M059J (cell line): ENCODE measurements around the gene ZNF644. TPM values are rescaled to one million over a fixed set of nuclear protein-coding genes. Genes with fewer than 3 reads are reported as not detected.
"Not testable (repeated sequence)": the region's sequence is repeated elsewhere in the genome, so short reads cannot be mapped to it uniquely, and the experiment has no call there.

Source experiments
- DNase-seq: peaks from one replicate; pipeline ENCODE4 v3.0.0-alpha.2; 2012; ENCODE audit warnings: low read depth
- total RNA-seq: library from RNA; depleted of rRNA; stranded (reverse); fragments of >200 nt; shearing (Covaris generic); gene quantifications from 2 replicates; pipeline ENCODE4 v1.2.3, GENCODE V29; 2014

The ZNF644 gene
- total RNA-seq, 1 experiment from 2014 or later, result 46.9 TPM

GRCh38 chr1:90986953-90987352, 34.9 kb downstream of the ZNF644 start:
- DNase-seq, result no peak

DNA sequence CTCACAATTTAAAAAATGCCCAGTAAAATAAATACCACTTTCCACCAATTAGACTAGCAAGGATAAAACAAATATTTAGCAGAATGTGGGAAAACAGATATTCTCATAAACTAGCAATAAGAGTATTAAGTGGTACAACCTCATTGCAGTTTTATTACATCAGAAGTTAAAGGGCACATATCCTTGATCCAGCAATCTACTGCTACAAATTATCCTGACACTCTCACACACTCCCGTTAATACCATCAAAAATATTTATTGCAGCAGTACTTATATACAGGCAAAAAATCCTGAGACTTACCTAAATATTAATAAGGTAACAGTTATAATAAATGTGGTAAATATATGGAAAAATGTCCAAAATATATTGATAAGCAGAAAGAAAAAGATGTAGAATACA, 44.3 kb downstream of the ZNF644 start:
- no peak for DNase-seq

DNA sequence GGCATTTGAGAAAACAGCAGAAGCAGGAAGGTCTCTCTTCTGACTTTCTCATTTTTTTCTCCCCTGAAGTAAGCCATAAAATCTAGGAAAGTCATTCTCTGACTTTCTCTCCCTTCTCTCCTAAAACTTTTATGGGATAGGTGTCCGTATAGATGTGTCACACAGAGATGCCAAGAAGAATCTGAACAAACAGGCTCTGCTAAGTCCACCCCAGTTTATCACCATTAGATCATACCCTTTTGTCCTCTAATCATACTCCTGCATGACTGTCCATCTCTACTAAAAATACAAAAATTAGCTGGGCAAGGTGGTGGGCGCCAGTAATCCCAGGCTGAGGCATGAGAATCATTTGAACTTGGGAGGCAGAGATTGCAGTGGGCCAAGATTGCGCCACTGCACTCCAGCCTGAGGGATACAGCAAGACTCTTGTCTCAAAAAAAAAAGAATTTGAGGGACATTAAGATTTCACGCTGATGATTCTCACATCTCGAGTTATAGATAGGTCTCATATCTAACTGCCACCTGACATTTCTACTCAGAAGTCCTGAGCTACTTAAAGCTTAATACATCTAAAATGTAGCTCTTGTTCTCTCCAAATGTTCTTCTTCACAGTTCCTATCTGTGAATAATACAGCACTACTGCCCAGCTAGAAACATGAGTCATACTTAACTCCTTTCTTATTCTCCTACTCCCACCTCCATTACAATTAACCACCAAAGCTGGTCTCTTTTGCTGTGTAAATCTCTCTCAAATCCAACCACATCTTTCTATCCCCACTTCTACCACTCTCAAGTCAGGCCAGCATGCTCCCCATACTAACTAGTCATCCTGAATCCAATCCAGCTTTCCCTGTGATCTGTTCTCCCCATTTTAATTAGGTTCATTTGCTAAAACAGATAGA, 47.7 kb downstream of the ZNF644 start:
- peak; percentile 76 for DNase-seq

DNA sequence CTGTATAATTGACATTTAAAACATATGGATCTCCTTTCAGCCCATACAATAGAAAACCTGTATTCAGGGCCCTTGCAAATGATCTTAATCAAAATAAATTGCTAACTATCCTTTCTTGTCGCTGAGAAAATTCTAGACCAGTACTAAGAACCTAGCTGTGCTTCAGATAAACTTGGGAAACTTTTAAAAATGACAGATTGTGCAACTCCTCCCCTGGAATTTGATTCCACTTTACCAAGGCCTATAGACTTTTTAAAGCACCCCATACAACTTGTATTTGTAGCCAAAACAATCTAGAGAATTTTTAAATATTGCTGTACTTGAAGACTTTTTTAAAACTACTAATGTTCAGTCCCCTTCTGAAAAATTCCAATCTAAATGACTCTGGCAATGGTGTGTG, 51.6 kb downstream of the ZNF644 start:
- no peak for DNase-seq

DNA sequence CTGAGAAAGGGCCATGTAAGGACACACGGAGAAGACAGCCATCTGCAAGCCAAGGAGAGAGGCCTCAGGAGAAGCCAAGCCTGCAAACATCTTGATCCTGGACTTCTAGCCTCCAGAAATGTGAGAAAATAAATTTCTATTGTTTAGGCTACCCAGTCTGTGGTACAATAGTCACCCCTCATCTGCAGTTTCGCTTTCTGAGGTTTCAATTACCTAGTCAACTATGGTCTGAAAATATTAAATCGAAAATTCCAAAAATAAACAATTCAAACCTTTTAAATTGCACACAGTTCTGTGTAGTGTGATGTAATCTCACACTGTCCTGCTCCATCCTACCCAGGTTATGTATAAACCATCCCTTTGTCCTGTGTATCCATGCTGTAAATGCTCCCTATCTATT, 52.6 kb downstream of the ZNF644 start:
- no peak for DNase-seq

- peak; percentile 36 for DNase-seq
These were observed 57.3 kb downstream of the ZNF644 start for GRCh38 chr1:90964444-90965035.

- DNase-seq, result no peak
These were observed 58.2 kb downstream of the ZNF644 start for GRCh38 chr1:90963651-90964050.

DNA sequence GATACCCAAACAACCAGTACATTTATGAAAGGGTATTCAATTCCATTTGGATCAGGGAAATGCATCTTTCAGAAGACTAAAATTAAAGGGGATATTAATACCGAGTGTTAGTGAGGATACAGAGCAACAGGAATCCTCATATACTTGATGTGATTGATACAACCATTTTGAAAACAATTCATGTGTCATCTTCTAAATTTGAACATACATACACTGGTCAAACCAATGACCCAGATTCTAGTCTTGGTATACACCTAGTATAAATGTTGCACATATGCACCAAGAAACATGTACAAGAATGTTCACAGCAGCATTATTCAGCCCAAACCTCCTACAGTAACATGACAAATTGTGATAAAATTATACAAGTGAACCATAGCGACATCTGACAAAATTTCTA, 58.6 kb downstream of the ZNF644 start:
- DNase-seq, result no peak

DNA sequence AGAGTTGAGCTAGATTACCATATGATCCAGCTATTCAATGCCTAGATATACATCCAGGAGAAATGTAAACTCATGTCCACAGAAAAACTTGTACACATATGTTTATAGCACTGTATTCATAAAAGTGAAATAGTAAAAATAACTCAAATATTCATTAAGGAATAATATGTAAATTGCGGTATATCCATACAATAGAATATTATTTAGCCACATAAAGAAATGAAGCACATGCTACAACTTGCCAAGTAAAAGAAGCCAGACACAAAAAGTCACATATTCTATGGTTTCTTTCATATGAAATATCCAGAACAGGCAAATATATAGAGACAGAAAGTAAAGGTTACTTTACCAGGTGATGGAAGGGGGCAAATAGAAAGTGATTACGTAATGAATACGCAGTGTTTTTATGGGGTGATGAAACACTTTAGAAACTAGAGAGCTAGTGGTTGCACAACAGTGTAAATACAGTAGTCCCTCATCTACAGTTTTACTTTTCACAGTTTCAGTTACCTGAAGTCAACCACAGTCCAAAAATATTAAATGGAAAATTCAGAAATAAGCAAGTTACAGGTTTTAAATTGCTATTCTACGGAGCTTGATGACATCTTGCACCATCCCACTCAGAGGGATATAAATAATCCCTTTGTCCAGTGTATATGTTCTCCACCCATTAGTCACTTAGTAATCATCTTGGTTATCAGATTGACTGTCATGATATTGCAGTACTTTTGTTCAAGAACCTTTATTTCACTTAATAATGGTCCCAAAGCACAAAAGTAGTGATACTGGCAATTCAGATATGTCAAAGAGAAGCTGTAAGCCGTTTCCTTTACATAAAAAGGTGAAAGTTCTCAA, 62.3 kb downstream of the ZNF644 start:
- DNase-seq, result peak; percentile 24

DNA sequence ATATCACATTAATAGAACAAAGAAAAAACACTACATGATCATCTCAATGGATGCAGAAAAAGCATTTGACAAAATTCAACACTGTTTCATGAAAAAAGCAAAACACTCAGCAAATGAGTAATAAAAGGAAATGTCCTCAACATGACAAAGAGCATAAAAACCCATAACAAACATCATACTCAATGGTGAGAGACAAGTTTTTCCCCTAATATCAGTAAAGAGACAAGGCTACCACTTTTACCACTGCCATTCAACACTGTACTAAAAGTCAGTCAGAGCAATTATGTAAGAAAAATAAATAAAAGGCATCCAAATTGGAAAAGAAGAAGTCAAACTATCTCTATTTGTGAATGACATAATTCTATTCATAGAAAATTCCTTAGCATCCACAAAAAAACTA, 64.3 kb downstream of the ZNF644 start:
- no peak for DNase-seq

- no peak for DNase-seq
These were observed 66.1 kb downstream of the ZNF644 start for GRCh38 chr1:90955769-90956168.

DNA sequence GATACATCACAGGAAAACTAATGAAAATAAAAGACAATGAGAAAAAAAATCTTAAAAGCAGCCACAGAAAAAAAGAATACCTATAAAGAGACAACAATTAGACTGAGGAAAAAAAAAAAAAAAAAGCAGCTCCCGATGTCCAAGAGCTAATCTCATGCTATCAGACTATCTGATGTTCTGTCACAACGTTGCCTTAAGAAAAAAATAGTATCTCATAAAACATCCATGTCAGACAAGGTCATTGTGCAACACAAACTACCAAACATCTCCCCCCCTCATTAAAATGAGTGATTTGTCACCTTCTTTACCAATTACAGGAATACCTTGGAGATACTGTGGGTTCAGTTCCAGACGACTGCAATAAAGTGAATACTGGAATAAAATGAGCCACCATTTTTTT, 68.9 kb downstream of the ZNF644 start:
- DNase-seq, result no peak

DNA sequence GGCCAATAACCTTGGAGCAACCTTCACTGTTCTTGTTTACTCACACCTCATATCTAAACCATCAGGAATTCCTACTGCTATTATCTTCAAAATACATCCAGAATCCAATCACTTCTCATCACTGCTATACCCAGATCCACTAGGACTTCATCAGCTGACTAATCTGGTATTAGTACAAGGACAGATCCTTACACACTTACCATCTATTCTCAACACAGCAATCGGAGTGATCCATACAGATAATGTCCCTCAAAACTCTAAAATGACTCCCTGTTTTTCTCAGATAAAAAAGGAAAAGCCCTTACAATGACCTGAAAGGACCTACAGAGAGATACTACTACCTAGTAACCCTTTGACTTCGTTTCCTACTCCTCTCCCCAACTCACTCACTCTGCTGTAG, 70.8 kb downstream of the ZNF644 start:
- no peak for DNase-seq

- no peak for DNase-seq
These were observed 73.5 kb downstream of the ZNF644 start for GRCh38 chr1:90948301-90948700.

- no peak for DNase-seq
These were observed 75.2 kb downstream of the ZNF644 start for GRCh38 chr1:90946630-90947029.

DNA sequence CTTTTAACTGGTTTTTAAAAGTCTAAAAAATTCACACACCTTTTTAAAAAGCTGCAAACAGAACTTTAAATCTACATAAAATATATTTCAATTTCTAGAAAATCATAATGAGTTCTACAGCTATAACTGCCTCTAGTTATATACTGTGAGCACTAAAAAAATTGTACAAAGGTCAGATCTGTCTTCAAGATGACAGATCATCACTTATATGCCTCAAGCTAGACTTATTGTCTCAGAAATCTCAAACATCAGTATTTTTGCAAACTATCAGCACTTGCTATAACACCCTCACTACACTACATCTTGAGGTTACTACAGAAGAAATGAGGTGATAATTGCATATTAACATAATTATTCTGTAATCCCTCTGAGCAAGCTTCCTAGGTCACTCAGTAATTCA, 76.5 kb downstream of the ZNF644 start:
- no peak for DNase-seq

DNA sequence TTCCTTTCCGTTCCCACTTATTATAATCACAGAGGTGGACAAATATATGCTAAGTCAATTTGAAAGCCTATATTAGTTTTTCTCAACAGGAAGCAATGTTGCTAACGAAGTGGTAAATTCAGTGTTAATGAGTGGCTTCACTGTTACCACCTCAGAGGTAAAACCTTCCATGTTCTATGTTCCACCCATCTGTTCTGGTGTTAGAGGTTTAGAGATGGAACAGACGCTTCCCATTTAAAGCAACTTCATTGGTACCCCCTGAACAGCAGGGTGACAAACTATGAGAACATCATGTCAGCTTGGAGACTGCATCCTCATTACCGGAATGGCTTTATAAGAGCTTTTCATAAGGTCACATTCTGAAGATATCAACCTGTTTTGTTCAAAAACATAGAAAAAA, 77.9 kb downstream of the ZNF644 start:
- DNase-seq, result no peak

DNA sequence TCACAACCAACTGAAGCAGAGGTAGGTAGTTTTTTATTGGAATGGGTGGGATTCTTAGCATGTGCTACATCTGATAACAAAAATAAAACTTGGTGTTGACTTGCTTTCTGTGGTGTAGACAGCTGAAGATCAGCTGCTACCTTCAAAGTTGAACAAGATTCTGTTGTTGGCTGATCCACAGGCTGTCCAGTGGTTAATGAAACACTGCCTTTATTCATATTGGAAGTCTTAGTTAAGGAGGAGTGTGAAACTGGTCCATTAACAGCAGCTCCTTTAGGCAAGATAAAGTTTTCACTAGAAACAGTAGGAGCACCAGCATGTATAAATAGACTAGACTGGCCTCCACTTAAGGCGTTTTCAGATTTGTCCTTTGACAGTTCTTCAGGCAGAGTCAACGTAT, 81.1 kb downstream of the ZNF644 start:
- no peak for DNase-seq

DNA sequence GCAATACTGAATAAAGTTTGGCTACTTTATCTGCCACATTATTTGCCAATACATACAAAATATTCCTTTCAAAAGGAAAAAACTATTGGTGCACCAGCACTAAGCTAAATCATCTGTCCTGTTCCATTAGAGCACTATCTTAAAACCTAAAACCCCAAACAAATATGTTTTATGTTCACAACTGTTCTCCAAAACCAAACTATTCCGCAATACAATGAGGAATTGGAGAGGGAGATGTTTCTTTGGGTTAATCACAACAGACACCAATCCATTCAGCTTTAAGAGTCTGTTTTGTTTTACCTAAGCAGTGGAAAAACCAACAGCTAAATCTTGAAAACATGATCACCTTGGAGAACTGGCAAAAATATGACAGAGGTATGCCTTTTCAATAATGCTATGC, 85.1 kb downstream of the ZNF644 start:
- no peak for DNase-seq

- no peak for DNase-seq
These were observed 85.8 kb downstream of the ZNF644 start for GRCh38 chr1:90936061-90936460.

- DNase-seq, result not testable (repeated sequence)
These were observed 93.6 kb downstream of the ZNF644 start for GRCh38 chr1:90928231-90928630.

- not testable (repeated sequence) for DNase-seq
These were observed 94.2 kb downstream of the ZNF644 start for GRCh38 chr1:90927674-90928073.
